ENCODE results near the gene CFAP141.

The CFAP141 gene

DNA sequence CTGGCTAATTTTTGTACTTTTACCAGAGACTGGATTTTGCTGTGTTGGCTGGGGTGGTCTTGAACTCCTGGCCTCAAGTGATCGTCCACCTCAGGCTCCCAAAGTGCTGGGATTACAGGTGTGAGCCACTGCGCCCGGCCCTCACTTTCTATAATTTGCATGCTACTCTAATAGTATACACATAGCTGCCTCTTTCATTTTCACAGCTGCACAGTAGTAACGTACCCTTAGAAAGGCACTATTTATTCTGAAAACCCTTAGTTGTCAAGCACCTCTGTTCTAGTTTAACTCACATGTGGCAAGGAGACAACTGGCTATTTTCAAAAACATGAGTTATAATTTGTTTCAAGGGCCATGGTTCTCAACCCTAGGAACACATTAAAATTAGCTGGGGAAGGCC is 31.5 kb downstream of the CFAP141 start:
- TF ChIP-seq POLR2A (IDR thresholded peaks at IDR 0.05; ENCODE audit: low read length) (no peak), GATA1 (IDR thresholded peaks at IDR 0.05; ENCODE audit: low read depth, low read length) (no peak)
- no peak for DNase-seq

DNA sequence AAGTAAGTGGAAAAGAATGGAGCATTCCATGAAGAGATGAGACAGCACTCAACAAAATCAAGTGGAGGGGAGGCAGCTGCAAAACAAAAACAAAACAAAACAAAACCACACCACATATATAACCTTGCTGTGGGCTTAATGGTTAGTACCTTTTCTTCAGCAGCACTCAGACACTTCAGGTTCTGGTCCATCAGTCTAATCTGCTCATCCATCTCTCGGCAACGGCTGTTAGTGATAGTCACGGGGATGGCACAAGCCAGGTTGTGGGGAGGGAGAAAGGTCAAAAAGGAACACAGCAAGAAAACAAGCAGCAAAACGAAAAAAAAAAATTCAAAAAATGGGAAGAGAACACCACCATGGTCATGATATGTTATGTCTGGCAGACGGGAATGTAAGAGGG is 34.3 kb downstream of the CFAP141 start:
- TF ChIP-seq POLR2A (IDR thresholded peaks at IDR 0.05; ENCODE audit: low read length) (no peak), GATA1 (IDR thresholded peaks at IDR 0.05; ENCODE audit: low read depth, low read length) (no peak)
- no peak for DNase-seq

DNA sequence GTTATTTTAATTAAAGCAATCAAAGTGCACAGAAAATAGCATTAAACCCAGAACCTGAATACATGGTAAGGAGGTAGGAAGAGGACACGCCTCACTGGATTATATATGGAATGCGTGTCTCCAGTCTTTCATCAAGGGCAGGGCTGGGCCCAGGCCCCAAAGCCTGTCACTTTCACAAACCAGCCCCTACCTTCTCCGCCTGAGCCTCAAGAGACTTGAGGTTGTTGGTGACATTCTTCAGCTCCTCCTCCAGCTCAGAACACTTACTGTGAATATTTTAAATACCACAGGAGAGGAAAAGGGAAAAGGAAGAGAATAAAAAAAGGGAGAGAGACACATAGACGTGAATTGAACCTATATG is 34.9 kb downstream of the CFAP141 start:
- no peak for DNase-seq
- no peak for TF ChIP-seq GATA1 (IDR thresholded peaks at IDR 0.05; ENCODE audit: low read depth, low read length)

DNA sequence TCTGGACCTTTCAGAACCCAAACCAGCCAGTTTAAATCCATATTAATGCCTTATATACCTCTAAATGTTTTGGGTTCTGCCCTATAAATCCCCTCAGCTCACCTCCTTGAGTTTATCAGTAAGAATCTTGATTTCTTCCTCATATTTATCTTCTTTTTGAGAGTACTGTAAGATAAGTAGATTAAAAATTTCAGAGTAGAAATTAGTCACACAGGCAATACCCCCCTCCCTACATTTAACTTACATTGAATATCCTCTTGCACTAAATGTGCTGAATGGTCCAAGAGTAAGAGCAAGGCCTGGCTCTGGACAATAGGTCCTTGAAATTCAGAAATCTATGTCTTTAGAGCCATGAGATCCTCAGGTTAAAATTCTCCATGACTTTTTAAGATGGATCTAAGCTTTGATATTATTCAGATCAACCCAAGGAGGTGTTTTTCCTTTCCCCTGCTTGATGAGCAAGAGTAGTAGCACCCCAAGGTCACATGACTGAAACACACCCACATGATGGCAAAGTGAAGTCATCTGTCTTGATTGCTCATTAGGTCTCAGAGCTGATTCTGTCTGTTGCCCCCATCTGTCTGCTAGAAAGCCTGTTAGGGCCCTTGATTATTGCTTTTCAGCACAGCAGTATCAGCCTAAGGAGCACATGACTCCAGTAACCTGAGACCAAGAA is 35.4 kb downstream of the CFAP141 start:
- peak; percentile 38 to 80 for DNase-seq
- TF ChIP-seq POLR2A (IDR thresholded peaks at IDR 0.05; ENCODE audit: low read length) (no peak), GATA1 (IDR thresholded peaks at IDR 0.05; ENCODE audit: low read depth, low read length) (no peak)

DNA sequence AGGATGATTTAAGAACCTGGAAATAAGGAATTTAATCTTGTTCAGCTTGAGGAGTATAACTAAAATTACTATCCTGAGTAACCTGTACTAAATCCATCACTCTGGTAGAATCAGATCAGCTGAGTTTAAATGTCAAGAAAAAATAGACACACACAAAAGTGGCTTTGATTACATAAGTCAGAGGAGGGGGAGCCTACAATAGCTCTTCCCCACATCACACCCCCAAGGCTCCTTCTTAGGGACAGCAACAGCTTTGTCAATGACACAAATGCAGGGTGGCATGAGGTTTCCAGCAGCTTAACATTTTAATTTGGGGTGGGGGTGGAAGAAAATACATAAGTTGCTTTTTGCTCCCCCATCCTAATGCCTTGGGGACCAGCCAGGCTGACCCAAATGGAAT is 38.7 kb downstream of the CFAP141 start:
- no peak for TF ChIP-seq POLR2A (IDR thresholded peaks at IDR 0.05; ENCODE audit: low read length)
- no peak for TF ChIP-seq GATA1 (IDR thresholded peaks at IDR 0.05; ENCODE audit: low read depth, low read length)
- no peak for DNase-seq

DNA sequence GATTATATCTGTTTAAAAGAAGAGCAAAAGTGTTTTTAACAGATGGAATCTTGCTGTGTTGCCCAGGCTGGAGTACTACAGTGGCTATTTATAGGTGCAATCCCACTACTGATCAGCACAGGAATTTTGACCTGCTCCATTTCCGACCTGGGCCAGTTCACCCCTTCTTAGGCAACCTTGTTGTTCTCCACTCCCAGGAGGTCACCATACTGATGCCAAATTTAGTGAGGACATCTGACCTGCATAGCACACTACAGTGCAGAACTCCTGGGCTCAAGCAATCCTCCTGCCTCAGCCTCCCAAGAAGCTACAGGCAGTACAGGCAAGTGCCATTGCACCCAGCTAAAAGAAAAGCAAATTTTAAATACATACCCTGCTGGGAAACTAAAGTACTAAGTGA is 39.9 kb downstream of the CFAP141 start:
- no peak for DNase-seq
- TF ChIP-seq GATA1 (IDR thresholded peaks at IDR 0.05; ENCODE audit: low read depth, low read length) (no peak), POLR2A (IDR thresholded peaks at IDR 0.05; ENCODE audit: low read length) (no peak)

DNA sequence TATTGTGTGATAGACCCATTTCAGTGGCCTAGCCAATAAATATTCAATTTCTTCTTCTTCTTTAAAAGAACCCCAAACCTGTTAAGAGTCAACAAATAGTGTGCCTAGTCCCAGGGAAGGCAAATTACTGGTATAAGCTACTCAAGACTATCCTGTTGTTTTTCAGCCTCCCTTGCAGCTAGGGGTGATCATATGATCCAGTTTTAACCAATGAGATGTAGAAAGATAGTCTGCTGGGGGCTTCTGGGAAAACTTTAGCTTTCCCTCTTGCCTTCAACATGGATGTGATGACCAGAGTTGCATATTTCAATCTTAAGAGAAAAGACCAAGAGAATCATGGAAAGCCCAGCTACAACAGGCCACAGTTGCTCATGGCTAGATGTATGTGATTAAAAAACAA is 46.6 kb downstream of the CFAP141 start:
- DNase-seq: peak; percentile 46 to 49
- no peak for TF ChIP-seq GATA1 (IDR thresholded peaks at IDR 0.05; ENCODE audit: low read depth, low read length)
- no peak for TF ChIP-seq POLR2A (IDR thresholded peaks at IDR 0.05; ENCODE audit: low read length)

DNA sequence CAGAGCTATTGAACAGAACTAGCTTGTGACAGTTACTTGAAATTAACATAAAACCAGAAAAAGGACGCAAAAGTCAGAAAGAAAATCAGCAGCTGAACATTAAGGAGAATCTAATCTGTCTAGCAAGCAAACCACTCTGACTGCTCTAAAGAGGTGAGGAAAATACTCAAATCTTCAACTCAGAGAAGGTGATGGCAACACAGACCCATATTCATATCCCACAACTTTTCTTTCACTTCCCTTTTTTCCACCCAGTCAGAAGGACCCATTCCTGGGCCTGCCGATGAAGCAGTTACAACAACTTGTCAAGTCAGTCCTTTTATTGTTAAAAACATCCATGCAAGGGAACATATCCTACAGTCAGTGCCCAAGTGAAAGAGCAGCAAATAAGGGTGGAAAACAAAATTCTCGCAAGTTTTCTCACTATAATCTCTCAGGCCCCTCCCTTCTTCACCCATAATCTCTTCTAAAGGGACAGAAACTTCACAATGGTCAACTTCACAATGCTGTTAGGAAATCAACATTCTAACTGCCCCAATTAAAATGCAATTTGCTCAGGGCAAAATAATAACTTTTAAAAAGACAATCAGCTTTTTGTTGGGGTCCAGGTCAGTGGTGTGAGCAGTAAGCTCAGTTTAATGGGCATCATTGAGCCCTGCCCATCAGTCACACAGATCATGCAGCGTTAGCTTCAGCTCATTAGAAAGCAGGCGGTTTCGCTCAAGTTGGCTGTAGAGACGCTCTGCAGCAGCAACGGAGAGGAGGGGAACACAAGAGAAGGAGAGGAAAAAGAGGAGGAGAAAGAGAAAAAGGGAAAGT is 47.6 kb downstream of the CFAP141 start:
- no peak for DNase-seq
- TF ChIP-seq GATA1 (IDR thresholded peaks at IDR 0.05; ENCODE audit: low read depth, low read length) (no peak), POLR2A (IDR thresholded peaks at IDR 0.05; ENCODE audit: low read length) (no peak)

DNA sequence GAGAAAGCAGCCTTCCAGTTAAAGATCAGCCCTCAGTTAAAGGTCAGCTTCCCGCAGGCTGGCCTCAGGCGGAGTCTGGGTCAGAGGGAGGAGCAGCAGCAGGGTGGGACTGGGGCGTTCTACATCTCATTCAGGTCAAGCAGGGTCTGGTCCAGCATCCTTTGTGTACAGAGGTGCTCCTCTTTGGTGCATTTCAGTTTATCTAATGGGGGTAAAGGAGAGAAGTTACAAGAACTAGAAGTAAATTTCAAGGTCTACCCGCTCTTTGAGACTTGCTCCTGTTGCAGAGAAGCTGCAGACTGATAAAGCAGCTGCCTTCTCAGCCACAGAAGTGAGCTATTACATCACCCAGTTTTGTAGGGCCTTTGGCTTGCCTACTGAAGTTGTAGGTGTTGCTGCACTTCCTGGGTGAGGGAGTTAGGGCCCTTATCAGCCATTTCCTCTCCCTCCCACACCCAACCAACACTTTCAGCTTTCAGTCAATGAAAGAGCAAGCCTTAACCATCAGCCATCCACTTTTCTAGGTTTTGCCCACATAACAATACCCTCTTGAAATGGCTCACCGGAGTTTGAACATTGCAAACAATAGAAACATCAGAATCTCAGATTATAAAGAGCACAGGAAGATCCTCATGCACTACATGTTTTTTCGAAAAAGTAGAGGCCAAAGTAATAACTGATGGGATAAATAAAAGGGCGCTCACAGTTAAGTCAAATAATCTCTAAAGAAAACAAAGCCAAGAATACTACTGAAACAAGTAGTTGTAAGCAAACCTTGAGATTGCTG is 48.4 kb downstream of the CFAP141 start:
- DNase-seq: peak; percentile 93 to 96
- peak; percentile 81 for TF ChIP-seq POLR2A (IDR thresholded peaks at IDR 0.05; ENCODE audit: low read length)
- no peak for TF ChIP-seq GATA1 (IDR thresholded peaks at IDR 0.05; ENCODE audit: low read depth, low read length)

DNA sequence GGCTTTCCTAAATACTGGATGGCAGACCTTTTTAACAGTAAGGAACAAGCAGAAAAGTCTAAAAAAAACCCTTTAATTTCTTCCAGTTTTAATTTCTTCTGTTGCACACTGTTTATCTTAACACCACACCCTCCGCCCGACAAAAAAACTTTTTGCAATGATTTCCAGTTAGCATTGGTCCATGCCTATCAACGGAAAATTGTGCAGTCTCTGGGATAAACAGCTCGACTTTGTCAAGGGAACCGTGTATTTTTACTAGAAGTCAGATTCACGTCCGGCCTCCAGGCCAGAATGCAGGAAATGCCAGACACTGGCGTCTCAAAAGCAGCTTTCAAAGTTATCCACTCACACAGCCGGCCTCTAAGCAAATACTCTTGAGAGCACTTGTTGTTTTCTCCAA is 50.9 kb downstream of the CFAP141 start:
- TF ChIP-seq GATA1 (IDR thresholded peaks at IDR 0.05; ENCODE audit: low read depth, low read length) (no peak), POLR2A (IDR thresholded peaks at IDR 0.05; ENCODE audit: low read length) (no peak)
- DNase-seq: peak; percentile 36 to 44

DNA sequence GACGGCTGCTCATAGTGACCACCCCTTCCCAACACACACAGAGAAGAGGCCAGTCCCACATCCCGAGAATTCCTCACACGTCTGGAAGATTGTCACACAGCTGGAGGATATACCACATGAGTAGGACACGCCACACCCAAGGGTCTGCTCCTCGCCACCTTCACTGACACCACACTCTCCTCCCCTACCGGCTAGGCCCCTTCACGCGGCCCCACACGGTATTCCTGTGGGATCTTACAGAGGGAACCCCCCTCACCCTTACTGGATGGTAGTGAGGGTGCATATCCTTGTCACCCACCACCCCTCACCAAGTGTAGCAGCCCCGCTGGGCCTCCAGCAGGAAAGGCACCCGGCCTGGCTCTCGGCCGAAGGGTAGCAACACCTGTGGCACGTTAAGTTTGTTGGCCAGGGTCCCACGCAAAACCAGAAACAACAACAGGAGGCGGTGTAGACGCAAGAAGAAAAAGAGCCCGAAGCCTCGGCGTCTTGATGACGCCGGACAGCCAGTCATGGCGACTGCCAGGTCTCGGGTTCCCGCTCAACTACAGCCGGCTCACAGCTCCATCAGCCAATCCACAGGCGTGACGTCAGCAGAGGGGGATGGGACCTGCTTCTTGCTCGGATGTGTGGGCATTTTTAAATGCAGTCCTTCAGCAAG is 51.5 kb downstream of the CFAP141 start, which contains the start of gene NUP210L:
Gene NUP210L (minus strand): TSS at position 540 of the 658 bp plus-strand sequence.
- DNase-seq: peak; percentile 29 to 44

DNA sequence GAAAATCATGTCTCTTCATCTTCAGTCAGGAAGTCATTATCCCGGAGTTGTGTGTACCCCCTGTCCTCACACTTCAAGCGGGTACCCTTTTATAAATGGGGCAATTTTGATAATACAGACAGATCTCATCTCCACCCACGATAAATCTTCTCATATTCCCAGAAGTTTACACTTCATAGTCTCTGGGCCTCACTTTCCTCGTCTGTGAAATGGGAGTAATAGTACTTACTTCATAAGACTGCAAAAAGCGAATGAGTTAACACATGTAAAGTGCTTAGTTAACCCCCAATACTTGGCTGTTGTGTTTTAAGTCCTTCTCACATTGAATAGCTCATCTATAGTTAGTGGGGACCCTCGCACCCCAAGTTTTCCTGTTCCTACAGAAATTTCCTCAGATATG is 52.1 kb downstream of the CFAP141 start:
- no peak for TF ChIP-seq POLR2A (IDR thresholded peaks at IDR 0.05; ENCODE audit: low read length)
- no peak for TF ChIP-seq GATA1 (IDR thresholded peaks at IDR 0.05; ENCODE audit: low read depth, low read length)

More for the DNA sequence above, 51.5 kb downstream of the CFAP141 start, which contains the start of gene NUP210L:
- no peak for TF ChIP-seq GATA1 (IDR thresholded peaks at IDR 0.05; ENCODE audit: low read depth, low read length)
- no peak for TF ChIP-seq POLR2A (IDR thresholded peaks at IDR 0.05; ENCODE audit: low read length)

DNA sequence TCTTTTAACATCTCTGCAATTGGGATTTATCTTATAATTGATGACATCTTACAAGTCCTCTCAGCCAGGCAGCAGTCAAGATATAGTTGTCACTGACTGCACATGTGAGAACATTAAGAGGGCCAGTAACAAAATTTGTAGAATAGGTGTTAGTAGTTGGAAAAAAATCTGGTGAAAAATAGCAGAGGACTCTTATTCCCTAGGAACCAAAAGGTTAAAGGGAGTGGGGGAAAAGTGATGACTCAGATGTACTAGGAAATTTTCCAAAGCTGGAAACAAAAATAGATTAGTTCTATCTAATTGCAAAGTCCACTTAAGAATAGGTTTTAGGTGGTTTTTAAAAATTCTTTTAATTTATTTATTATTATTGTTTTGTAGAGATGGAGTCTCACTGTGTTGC is 54.8 kb downstream of the CFAP141 start:
- TF ChIP-seq POLR2A (IDR thresholded peaks at IDR 0.05; ENCODE audit: low read length) (no peak), GATA1 (IDR thresholded peaks at IDR 0.05; ENCODE audit: low read depth, low read length) (no peak)
- no peak for DNase-seq

More for the DNA sequence above, 52.1 kb downstream of the CFAP141 start:
- DNase-seq: no peak
